Raji (cell line): Measurements from ENCODE around the gene POU6F2.

Experiments
- POLR2A ChIP-seq: IDR thresholded peaks from 2 replicates; pipeline ENCODE4 v1.6.1; 2011; ENCODE audit warnings: low read depth, low read length, control low read depth; ENCODE audit not compliant: insufficient read depth

The POU6F2 gene

DNA sequence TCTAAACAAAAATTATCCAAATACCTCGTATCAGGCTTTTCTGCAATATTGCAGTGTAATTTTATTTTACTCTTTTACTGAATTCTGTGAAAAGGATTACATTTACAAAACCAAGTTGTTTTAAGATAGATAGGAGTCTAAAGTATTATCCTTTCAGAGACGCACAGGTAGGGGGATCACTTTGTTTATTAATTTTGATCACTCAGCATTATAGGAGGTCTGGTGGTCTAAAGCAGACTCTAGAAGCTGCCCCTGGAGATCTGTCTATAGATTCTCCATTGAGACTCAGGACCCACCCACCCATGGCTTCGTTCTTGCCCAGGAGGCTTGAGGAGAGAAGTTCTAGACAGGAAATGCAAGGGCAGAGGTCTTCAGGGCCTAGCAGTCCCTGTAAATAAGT lies 365.1 kb downstream of the POU6F2 start:
- no peak for TF ChIP-seq POLR2A

DNA sequence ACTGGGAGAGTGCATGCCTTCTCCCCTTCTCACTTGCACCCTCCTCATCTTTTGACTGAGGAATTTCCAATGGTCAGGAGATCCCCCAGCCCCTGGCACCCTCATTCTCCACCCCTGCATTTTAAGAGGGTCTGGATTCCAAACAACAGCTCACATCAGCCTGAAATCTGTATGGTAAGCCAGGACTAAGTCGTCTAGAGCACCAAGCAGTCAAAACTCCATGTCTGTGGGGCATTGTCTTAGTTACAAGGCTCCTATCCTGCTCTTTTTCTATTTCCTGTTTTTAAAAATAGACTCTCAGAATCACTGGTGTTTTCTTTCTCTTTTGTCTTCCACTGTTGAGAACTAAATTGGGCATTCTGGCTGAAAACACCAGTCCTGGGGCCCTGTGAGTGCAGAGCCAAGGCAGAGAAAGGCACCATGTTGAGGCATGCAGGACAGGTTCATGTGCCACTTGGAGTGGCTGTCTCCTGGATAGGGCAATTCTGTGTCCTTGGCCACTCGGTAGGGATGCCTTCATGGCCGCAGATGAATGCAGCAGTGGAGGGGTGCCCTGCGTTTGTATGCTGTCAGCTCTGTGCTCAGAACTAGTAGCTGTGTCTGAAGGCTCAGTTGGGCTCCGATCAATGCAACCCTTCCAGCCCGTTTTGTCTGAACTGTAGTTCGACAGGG lies 371.9 kb downstream of the POU6F2 start:
- no peak for TF ChIP-seq POLR2A

DNA sequence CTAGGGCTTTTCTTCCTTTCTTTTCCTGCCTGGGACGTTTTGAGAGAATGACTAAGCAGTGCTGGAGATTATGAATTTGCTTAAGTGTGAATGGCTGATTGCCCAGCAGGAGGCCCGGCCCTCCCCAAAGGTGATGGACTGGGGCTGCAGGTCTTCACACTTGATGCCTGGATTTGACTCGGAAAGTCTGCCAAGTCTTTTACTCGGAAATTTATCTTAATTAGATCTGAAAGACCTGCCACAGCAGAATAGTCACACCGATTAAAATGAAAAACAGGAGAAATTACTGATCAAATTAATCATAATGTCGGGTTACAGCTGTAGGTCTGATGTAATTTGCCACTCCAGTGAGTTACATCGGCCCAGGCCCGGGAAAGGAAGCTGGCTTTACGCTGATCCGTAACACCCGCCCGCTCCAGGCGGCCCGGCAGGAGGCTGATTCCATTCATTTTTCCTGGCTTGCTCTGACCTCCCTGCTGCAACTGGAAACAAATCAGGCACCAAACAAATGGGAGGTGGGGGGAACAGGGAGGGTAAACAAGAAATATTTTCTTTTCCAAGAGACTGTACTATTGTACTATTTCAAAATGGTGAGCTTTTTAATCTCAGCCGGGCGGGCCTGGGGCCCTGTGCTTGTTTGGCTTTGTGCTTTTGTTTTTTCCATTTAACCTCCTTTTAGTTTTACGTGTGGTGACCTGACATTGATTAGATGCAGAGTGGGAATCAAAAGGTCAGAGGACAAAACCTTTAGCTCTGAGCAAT lies 376.1 kb downstream of the POU6F2 start:
- no peak for TF ChIP-seq POLR2A

DNA sequence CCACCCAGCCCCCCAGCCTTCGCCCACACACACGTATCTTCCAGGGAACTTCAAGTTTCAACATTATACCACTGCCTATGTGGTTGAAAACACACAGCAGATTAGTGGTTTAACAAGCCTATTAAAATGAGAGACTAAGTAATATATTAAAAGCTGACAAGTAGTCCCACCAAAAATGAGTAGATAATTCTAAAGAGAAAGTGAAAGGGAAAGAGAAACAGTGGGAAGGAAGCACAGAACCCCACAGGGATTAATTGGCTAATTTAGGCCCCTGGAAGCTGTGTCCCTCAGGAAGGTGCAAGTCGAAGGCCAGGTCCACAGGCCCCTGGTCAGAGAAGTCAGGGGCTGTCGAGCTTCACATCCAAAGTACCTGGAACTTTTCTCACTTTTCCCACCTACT lies 378.0 kb downstream of the POU6F2 start:
- TF ChIP-seq POLR2A, result no peak

DNA sequence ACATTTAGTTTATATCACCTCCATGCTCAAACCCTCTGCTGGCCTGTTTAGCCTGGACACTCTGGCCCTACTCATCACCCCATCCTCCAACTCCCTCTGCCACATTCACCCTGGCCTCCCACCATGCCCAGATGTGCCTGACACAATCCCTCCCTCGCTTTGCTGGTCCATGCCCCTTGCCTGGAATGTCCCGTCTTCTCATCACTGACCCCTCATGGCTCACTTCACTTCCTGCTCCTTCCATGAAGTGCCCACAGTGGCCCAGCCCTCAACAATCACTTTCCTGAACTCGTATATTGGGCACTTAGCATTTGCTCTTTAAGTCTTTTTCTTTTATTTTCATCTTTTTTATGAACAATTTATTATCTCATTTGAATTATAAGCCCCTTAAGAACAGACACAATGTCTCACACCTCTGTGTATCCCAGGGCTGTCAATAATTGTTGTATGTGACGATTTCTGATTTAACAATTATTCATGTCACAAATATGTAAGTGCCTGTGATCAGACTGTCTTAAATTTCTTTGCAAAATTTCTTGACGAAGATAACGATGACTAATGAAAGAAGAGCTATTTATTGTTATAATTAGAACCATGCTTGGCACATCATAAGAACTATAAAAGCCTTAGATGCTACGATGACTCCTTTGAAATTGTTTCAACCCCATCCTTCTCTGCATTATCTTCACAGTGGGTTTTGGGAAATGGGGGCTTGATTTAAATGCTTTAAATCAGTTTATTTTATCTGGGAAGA lies 378.6 kb downstream of the POU6F2 start:
- TF ChIP-seq POLR2A, result no peak

DNA sequence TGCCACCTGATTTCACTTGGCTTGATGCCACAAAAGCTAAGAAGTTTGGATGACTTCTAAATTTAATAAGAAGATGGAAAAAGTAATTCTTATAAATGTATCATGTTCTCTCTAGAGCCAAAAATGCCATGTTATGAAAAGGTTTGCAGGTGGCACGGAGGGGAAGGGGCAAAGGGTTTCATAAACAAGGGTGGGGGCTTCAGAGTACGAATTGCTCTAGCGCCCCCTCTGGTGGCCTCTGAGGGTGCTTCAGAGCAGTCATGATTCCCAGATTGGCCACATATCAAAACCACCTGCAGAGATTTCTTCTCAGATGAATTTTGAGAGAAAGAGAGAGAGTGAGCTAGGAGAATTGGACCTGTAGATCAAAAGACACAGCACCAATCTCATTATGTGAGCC lies 379.9 kb downstream of the POU6F2 start:
- TF ChIP-seq POLR2A, result no peak

DNA sequence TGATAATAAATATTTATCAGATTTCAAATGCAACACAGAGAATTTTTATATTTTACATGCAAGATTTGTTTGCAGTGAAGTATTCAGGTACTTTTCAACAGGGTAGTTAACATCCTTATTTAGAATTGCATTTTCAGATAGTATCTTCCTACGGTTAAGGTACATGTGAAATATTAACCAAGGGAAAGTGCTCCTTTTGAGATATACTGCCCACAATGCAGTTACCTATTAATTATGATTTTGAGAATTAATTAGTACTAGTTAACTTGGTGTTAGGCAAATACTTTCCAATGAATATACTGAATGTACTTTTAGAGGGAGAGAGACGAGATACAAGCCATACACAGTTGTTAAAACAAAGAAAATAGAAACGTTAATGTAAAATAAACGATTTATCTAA lies 382.3 kb downstream of the POU6F2 start:
- no peak for TF ChIP-seq POLR2A

DNA sequence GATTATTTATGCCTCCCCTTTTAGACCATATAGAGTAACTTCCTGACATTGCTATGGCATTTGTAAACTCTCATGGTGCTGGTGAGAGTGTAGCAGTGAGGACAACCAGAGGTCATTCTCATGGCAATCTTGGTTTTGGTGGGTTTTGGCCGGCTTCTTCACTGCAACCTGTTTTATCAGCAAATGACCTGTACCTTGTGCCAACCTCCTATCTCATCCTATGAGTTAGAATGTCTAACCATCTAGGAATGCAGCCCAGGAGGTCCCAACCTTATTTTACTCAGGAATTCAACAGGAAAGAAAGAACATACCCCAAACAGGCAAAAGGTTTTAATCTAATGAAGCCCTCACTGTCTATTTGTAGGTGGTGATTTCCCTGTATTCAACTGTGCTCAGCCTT lies 383.1 kb downstream of the POU6F2 start:
- TF ChIP-seq POLR2A, result no peak

DNA sequence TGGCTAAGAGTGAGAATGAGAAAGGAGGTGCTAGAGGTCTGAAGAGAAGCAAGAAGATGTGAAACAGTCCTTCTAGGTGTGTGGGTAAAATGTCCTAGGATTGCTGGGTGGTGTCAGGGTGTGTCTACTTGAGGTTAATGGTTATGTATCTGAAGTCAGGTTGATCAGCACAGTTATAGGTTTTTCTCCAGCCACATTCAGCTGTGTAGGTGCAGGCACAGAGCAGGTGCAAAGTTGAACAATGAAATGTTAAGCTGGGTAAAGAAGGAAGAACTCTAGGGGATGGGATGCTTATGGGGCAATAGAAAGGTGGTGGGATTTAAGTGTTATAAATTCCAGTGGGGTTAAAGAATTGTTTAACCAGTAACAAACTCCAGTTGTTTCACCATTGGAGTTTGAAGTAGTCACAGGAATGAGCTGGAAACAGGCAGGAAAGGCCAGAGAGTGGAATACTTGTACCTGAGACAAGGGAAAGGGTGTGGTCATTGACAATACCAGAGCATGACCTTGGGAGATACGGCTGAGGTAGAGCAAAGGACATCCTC lies 388.1 kb downstream of the POU6F2 start:
- TF ChIP-seq POLR2A, result no peak

DNA sequence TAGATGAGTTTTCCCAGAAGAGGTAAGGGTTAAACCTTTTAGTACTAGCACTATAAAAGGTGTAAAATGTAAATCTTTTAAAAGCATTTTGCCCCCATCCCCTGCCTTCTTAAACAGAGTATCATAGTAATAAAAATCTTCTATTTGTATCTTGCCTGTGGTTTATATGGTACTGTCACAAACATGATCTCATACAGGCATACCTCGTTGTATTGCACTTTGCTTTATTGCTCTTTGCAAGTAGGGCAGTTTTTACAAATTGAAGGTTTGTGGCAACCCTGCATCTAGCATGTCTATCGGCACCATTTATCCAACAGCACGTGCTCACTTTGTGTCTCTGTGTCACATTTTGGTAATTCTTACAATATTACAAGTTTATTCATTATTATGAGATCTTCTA lies 389.7 kb downstream of the POU6F2 start:
- TF ChIP-seq POLR2A, result no peak

DNA sequence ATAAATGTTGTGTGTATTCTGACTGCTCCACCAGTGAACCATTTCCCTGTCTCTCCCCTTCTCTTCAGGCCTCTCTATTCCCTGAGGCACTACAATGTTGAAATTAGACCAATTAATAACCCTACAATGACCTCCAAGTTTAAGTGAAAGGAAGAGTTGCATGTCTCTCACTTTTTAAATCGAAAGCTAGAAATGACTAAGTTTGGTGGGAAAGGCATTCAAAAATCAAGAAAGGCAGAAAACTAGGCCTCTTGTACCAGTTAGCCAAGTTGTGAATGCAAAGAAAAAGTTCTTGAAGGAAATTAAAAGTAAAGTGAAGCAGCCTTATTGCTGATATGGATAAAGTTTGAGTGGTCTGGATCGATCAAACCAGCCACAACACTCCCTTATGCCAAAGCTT lies 390.2 kb downstream of the POU6F2 start:
- TF ChIP-seq POLR2A, result no peak

DNA sequence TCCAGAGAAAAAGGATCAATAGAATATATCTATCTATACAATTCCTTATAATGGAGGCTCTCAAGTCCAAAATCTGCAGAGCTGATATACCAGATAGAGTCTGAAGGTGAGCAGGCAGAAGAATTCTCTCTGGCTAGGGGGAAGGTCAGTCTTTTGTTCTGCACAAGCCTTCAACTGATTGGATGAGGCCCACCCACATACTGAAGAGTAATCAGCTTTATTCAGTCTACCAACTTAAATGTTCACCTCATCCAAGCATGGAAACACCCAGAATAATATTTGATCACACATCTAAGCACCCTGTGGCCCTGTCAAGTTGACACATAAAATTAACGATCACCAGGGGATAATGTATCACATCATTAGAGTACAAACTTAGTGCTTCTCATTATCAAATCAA lies 394.7 kb downstream of the POU6F2 start:
- no peak for TF ChIP-seq POLR2A

DNA sequence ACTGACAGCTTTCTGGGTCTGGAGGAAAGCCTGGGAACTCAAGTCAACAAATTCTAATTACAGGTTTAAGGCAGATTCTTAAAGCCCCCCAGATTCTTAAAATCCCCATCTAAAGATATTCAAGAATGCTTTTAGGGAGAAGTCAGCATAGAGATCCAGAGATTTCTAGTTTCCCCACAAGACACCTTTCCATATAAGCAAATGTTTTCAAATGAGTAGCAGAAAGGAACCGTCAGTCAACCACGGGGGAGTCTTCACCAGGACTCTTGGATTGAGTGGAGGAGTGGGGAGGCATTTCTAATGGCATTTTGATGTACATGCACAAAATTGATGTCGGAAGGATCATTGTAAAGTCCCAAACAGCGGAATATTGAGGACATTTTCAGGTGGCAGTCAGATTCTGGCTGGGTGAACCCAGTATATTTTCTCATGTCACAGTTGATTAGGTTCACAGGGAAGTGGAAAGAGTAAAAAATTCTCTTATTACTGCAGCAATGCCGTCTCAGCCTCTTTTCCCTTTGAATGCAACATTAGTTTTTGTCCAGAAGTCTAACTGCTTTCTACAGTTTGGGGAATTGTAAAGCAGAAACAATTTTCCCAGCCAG lies 396.8 kb downstream of the POU6F2 start:
- no peak for TF ChIP-seq POLR2A

DNA sequence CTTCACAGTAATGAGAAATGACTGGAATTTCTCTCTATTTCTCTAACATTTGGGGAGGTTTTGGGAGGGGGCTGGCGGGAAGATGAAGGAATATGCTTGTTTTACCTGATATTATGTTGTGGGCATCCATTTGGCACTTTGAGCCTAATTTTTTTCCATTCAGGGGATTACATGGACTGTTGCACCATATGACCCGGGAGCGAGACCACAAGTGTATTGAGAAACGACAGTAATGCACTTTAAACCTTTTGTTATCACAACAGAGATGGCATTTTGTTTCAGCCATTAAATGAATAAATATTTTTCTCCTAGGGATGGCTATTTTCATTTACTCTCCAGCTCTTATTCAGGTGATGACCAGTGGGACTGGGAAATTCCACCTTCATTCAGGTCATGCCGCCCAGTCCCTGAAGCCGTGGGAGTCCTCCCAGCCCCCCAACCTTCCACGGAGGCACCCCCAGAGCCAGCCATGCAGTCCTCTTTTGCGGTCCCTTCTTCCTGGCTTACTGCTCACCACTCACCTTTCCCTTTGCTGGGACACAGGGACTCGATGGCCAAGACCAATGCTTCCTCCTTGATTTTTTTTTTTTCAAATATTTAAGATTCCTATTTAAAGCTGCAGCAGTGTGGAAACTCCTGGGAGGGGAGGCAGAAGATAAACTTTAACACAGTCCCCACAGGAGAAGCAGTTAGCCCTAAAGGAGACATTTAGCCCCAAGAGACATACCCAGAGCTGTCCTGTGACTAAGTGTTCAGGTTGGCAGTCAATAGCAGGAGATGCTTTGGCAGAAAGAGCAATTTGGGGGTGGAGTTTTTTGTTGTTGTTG lies 397.6 kb downstream of the POU6F2 start:
- TF ChIP-seq POLR2A, result no peak

DNA sequence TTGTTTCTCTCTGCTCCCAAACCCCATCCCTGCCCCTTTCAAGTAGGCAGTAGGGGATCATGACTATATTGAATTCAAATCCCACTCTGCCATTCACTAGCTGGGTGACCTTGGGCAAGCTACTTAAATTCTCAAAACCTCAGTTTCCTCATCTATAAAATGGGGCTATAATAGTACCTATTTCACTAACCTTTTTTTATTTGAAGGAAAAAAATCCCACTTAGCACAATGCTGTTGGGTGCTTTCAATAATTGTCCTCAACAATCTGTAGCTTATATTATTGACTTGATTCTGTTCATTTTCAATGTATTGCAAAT lies 398.1 kb downstream of the POU6F2 start:
- no peak for TF ChIP-seq POLR2A
